ENCODE data around the gene SPAG6. TPM values are rescaled to one million over a fixed set of nuclear protein-coding genes. Genes with fewer than 3 reads are reported as not detected.

The SPAG6 gene
- total and polyA plus RNA-seq, 9 of the 15 experiments (the other 6 are each of a cell fraction or from before 2014, with no cell fraction given): 3.5 to 23.1 (median 11.8) TPM

DNA sequence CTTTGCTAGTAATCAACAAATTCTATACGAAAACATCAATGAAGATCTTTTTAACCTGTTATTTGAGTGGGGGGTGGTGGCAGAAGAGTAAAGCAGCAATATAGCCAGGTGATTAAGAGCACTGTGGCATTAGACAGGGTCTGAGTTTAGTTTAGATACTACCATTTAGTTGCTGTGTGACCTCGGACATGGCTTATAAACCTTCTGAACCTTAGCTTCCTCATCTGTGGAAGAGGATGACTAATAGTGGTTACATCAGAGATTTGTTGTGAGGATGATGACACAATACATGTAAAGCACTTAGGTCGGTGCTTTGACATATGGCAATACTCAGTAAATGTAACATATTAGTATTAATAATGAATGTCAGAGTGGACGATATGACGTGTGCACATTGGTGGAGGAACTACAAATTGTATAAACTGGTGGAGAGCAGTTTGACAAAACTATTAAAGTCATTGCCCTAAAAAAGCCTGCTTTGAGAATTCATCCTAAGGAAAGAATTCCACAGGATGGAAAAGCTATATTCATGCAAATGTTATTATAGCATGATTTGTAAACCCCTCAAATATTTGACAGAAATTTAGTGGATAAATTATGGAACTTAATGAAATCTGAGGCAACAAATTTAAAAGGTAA lies 24.3 kb downstream of the SPAG6 start (continued):
- TF ChIP-seq, protein P1, sequence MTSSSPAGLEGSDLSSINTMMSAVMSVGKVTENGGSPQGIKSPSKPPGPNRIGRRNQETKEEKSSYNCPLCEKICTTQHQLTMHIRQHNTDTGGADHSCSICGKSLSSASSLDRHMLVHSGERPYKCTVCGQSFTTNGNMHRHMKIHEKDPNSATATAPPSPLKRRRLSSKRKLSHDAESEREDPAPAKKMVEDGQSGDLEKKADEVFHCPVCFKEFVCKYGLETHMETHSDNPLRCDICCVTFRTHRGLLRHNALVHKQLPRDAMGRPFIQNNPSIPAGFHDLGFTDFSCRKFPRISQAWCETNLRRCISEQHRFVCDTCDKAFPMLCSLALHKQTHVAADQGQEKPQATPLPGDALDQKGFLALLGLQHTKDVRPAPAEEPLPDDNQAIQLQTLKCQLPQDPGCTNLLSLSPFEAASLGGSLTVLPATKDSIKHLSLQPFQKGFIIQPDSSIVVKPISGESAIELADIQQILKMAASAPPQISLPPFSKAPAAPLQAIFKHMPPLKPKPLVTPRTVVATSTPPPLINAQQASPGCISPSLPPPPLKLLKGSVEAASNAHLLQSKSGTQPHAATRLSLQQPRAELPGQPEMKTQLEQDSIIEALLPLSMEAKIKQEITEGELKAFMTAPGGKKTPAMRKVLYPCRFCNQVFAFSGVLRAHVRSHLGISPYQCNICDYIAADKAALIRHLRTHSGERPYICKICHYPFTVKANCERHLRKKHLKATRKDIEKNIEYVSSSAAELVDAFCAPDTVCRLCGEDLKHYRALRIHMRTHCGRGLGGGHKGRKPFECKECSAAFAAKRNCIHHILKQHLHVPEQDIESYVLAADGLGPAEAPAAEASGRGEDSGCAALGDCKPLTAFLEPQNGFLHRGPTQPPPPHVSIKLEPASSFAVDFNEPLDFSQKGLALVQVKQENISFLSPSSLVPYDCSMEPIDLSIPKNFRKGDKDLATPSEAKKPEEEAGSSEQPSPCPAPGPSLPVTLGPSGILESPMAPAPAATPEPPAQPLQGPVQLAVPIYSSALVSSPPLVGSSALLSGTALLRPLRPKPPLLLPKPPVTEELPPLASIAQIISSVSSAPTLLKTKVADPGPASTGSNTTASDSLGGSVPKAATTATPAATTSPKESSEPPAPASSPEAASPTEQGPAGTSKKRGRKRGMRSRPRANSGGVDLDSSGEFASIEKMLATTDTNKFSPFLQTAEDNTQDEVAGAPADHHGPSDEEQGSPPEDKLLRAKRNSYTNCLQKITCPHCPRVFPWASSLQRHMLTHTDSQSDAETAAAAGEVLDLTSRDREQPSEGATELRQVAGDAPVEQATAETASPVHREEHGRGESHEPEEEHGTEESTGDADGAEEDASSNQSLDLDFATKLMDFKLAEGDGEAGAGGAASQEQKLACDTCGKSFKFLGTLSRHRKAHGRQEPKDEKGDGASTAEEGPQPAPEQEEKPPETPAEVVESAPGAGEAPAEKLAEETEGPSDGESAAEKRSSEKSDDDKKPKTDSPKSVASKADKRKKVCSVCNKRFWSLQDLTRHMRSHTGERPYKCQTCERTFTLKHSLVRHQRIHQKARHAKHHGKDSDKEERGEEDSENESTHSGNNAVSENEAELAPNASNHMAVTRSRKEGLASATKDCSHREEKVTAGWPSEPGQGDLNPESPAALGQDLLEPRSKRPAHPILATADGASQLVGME (CRISPR knock-in tag; IDR thresholded peaks at IDR 0.05): no peak
- TF ChIP-seq, protein P2, sequence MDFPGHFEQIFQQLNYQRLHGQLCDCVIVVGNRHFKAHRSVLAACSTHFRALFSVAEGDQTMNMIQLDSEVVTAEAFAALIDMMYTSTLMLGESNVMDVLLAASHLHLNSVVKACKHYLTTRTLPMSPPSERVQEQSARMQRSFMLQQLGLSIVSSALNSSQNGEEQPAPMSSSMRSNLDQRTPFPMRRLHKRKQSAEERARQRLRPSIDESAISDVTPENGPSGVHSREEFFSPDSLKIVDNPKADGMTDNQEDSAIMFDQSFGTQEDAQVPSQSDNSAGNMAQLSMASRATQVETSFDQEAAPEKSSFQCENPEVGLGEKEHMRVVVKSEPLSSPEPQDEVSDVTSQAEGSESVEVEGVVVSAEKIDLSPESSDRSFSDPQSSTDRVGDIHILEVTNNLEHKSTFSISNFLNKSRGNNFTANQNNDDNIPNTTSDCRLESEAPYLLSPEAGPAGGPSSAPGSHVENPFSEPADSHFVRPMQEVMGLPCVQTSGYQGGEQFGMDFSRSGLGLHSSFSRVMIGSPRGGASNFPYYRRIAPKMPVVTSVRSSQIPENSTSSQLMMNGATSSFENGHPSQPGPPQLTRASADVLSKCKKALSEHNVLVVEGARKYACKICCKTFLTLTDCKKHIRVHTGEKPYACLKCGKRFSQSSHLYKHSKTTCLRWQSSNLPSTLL (IDR thresholded peaks at IDR 0.05): no peak
- TF ChIP-seq ARNT (IDR thresholded peaks at IDR 0.05) (no peak), ARHGAP35 (IDR thresholded peaks at IDR 0.05; ENCODE audit: partially characterized antibody) (no peak), BCL6 (CRISPR knock-in tag; IDR thresholded peaks at IDR 0.05) (no peak), ZNF583 (CRISPR knock-in tag; IDR thresholded peaks at IDR 0.05) (no peak), ARID2 (IDR thresholded peaks at IDR 0.05) (no peak), DIDO1 (tag; IDR thresholded peaks at IDR 0.05; ENCODE audit: low read depth) (no peak), RNF2 (IDR thresholded peaks at IDR 0.05) (no peak; the same call in 1 of the 2 replicates), LCOR (CRISPR knock-in tag; IDR thresholded peaks at IDR 0.05) (no peak), ZNF77 (CRISPR knock-in tag; IDR thresholded peaks at IDR 0.05) (no peak), ZNF764 (CRISPR knock-in tag; IDR thresholded peaks at IDR 0.05; ENCODE audit: low read depth) (no peak), ZNF174 (CRISPR knock-in tag; IDR thresholded peaks at IDR 0.05) (no peak), SRF (CRISPR knock-in tag; IDR thresholded peaks at IDR 0.05) (no peak), CTBP1 (IDR thresholded peaks at IDR 0.05; ENCODE audit: borderline replicate concordance) (peak; percentile 33; the same call in 1 of the 2 replicates), NFE2 (IDR thresholded peaks at IDR 0.05; ENCODE audit: low read depth) (no peak), KLF10 (CRISPR knock-in tag; IDR thresholded peaks at IDR 0.05) (no peak)
- TF ChIP-seq, protein P3, sequence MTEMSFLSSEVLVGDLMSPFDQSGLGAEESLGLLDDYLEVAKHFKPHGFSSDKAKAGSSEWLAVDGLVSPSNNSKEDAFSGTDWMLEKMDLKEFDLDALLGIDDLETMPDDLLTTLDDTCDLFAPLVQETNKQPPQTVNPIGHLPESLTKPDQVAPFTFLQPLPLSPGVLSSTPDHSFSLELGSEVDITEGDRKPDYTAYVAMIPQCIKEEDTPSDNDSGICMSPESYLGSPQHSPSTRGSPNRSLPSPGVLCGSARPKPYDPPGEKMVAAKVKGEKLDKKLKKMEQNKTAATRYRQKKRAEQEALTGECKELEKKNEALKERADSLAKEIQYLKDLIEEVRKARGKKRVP (CRISPR knock-in tag; IDR thresholded peaks at IDR 0.05): no peak
- TF ChIP-seq, protein P4, sequence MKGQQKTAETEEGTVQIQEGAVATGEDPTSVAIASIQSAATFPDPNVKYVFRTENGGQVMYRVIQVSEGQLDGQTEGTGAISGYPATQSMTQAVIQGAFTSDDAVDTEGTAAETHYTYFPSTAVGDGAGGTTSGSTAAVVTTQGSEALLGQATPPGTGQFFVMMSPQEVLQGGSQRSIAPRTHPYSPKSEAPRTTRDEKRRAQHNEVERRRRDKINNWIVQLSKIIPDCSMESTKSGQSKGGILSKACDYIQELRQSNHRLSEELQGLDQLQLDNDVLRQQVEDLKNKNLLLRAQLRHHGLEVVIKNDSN (CRISPR knock-in tag; IDR thresholded peaks at IDR 0.05): no peak
- TF ChIP-seq, protein P5, sequence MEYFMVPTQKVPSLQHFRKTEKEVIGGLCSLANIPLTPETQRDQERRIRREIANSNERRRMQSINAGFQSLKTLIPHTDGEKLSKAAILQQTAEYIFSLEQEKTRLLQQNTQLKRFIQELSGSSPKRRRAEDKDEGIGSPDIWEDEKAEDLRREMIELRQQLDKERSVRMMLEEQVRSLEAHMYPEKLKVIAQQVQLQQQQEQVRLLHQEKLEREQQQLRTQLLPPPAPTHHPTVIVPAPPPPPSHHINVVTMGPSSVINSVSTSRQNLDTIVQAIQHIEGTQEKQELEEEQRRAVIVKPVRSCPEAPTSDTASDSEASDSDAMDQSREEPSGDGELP (CRISPR knock-in tag; IDR thresholded peaks at IDR 0.05; ENCODE audit: borderline replicate concordance): no peak
